ENCODE measurements around the gene PYGM.

GRCh38 chr11:64794526-64794925, 34.8 kb upstream of the PYGM start:
- TF ChIP-seq, protein P1, sequence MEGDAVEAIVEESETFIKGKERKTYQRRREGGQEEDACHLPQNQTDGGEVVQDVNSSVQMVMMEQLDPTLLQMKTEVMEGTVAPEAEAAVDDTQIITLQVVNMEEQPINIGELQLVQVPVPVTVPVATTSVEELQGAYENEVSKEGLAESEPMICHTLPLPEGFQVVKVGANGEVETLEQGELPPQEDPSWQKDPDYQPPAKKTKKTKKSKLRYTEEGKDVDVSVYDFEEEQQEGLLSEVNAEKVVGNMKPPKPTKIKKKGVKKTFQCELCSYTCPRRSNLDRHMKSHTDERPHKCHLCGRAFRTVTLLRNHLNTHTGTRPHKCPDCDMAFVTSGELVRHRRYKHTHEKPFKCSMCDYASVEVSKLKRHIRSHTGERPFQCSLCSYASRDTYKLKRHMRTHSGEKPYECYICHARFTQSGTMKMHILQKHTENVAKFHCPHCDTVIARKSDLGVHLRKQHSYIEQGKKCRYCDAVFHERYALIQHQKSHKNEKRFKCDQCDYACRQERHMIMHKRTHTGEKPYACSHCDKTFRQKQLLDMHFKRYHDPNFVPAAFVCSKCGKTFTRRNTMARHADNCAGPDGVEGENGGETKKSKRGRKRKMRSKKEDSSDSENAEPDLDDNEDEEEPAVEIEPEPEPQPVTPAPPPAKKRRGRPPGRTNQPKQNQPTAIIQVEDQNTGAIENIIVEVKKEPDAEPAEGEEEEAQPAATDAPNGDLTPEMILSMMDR (IDR thresholded peaks at IDR 0.05 in 4 of 5, conservative IDR thresholded peaks at IDR 0.05 in 1 of 5), result no peak
- TF ChIP-seq POLR2A (IDR thresholded peaks at IDR 0.05), result no peak

Data from gastrocnemius medialis (tissue), 4 donors.